Stimulated activated CD4-positive, alpha-beta T cell treated with anti-CD3 and anti-CD28 coated beads, Interleukin-15, amount 100 ng/mL, for 1 hour (primary cell): ENCODE results near the gene PSME2.

ENCODE experiments used
- DNase-seq, 2 donors: peaks; one replicate each; pipeline ENCODE4 v3.0.0-alpha.2; 2020; ENCODE audit warnings: low read depth in 1 of 2, low spot score in 1 of 2

The PSME2 gene

DNA sequence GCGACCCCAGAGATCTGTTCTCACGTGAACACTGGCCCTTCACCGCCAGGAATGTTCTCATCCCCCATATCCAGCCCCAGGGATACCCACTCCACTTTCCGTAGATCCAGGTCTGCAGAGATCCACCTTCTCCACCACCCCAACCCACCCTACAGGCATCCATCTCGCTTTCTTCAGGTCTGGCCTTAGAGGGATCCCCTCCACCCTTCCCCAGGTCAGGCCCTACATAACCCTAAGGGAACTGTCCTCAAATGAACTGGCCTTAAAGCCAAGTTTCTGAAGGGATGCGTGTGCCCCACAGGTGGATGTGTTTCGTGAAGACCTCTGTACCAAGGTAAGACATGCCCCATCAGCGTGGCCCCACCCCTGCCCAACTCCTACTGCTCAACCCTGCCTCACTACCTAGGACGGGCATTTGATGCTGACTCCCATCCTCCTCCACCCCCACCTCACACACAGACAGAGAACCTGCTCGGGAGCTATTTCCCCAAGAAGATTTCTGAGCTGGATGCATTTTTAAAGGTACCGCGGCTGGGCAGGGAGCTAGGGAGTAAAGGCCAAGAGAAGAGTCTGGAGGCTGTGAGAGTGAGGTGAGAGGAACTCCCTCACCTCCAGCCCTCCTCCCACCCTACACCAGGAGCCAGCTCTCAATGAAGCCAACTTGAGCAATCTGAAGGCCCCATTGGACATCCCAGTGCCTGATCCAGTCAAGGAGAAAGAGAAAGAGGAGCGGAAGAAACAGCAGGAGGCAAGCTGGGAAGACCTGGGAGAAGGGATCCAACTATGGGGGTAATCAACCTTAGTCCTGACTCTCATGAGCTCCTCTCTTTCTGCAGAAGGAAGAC lies 9.5 kb downstream of the PSME2 start:
- DNase-seq = no peak

DNA sequence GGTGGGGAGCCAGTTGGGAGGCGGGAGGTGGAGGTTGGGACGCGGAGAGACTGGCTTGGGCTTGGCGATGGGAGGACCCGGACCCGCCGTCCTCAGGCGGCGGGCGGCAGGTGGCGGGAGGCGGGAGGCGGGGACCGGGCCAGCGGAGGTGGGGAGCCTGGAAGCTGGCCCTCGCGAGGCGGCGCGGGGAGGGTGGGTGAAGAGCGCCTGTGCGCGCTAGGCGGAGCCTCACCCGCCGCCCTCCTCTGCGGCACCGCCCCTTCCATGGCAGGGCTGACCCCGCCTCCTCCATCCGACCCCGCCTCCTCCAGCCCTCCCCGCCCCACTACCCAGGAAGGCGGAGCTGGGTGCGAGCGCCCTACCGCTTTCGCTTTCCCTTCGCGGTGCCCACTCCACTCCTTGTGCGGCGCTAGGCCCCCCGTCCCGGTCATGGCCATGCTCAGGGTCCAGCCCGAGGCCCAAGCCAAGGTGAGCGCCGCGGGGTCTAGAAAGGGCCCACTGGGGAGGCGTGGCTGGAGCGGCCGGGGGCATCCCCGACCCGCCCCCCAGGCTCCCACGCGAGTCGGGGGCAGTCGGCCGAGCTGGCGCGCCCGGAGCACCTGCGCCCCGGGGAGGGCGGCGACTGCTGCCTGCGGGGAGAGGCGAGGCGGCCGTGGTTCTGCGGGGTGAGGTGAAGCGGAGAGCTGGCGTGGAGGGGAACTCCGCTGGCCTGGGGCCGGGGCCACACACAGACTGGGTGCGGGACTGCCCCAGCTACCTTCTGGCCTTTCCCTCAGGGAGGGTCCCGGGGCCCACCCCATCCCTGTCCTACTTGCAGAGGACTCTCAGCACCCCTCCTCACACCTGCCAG lies 10.4 kb downstream of the PSME2 start, which contains the start of gene PSME1:
Gene PSME1 (plus strand): TSS at position 361 of the 850 bp plus-strand sequence. CDS start 69 bp downstream, at position 430.
- DNase-seq = peak; percentile 90 to 93

DNA sequence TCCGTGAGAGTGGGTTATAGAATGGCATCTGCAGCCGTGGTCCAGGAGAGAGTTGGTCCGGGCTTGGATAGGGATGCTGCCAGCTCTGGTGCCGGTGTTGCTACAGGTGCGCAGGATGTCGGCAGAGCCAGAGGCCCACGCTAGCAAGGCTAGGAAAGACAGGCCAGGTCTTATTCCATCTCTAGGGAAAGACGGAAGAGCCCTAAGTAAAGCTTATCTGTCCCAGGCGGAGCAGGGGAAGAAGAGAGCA lies 10.9 kb downstream of the PSME2 start:
- no peak for DNase-seq

DNA sequence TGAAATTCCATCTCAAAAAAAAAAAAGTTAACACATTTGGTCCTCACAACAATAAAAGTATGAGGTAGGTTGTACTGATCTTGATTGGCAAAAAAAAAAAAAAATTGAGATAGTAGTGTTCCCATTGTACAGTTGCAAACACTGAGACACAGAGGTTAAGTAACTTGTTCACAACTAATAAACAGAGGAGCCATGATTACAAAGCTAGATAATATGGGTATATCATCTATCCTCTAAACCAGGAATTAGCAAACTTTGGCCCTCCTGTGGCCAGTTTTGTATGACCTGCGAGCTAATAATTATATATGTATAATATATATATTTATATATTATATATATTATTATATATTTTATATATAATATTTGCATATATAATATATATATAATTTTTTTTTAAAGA lies 12.7 kb downstream of the PSME2 start:
- DNase-seq = no peak

DNA sequence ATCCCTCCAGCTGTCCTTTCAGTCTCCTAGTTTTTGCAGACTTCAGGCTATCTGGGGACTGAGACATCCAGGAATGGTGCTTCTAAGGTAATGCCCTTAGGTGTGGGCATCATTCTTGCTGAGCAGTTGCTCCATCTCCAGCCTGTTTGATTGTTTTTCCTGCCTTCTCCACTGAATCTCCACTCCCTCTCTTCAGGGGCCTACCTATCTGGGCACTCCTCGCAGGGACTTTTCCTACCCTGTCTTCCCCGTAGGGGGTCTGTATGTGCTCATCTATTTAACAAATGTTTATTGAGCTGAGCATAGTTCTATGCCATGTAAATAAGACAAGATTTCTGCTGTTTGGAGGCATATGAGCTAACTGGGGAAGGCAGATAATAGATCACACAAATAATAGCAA lies 13.4 kb downstream of the PSME2 start:
- no peak for DNase-seq

DNA sequence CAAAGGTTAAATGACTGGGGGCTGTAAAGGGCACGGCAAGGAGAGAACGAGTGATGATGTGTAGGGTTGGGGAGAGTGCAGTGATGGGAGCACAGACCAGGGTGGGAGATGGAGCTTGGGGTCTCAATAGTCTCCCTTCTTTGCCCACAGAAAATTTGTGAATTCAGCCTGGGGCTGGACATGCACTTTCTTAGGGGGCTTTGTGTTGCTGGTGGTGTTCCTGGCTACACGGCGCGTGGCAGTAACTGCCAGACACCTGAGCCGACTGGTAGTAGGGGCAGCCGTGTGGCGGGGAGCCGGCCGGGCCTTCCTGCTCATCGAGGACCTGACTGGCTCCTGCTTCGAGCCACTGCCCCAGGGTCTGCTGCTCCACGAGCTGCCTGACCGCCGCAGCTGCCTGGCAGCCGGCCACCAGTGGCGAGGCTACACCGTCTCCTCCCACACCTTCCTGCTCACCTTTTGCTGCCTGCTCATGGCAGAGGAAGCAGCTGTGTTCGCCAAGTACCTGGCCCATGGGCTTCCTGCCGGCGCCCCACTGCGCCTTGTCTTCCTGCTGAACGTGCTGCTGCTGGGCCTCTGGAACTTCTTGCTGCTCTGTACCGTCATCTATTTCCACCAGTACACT lies 14.2 kb downstream of the PSME2 start:
- no peak for DNase-seq

DNA sequence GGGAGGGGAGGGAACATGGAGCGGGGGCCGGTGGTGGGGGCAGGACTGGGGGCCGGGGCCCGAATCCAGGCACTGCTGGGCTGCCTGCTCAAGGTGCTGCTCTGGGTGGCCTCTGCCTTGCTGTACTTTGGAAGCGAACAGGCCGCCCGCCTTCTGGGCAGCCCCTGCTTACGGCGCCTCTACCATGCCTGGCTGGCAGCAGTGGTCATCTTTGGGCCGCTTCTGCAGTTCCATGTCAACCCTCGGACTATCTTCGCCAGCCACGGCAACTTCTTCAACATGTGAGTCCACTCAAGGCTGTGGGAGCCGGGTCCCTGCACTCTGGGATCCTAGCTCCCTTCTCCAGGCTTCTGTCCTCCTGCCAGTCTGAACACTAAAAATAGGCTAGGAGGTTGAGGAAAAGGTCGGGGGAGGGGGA lies 14.9 kb downstream of the PSME2 start:
- DNase-seq = no peak

DNA sequence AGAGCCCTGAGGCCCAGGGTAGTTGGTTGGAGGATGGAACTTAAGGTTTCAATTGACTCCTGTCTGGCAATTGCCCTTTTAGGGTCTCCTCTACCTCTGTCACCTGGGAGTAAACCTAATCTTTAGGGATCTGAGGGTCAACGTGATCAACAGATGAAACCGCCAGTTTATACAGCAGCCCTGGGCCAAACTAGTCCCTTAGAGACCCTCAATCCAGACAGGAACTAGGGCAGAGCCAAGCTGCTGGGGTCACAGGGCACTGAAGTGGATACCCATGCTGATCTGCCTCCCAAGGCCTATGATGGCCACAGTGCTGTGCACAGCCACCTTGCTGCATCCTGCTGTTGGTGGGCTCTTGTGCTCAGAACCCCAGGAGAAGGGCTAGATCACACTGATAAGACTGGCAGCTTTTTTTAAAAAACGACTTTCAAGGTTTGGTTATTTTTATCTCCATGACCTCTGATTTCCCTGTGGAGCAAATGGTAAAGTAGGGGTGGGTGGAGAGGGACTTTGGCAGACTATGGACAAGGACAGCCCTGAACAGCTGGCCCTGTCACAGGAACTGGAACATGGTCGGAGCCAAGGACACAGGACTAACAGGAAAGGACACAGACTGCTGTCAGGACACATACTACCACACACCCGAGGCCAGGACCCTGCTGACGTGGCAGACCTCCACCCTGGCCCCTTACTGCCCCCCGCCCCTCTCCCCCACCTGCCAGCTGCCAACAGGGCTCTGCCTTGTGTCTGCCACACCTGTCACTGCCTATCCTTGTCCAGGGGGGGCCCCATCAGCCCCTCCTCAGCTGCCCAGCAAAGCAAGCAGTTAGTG lies 15.5 kb downstream of the PSME2 start:
- no peak for DNase-seq

DNA sequence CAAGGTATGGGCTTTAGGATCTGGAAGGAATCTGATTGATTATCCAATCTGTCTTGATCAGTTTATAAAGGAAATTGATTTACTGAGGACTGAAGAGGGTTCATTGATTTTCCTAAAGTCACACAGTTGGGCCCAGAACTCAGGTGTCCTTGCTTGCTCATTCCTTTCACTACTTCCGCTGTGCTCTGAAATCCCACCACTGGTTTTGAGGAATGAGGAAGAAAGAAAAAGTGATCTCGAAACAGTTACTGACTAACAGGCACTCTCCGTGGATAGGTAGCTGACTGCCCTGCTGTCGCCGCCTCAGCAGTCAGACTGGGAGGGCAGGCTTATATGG lies 16.1 kb downstream of the PSME2 start, which contains the start of gene FITM1:
Gene FITM1 (plus strand): TSS at position 280 of the 337 bp plus-strand sequence. CDS start 905 bp downstream, outside the sequence.
- DNase-seq = no peak

DNA sequence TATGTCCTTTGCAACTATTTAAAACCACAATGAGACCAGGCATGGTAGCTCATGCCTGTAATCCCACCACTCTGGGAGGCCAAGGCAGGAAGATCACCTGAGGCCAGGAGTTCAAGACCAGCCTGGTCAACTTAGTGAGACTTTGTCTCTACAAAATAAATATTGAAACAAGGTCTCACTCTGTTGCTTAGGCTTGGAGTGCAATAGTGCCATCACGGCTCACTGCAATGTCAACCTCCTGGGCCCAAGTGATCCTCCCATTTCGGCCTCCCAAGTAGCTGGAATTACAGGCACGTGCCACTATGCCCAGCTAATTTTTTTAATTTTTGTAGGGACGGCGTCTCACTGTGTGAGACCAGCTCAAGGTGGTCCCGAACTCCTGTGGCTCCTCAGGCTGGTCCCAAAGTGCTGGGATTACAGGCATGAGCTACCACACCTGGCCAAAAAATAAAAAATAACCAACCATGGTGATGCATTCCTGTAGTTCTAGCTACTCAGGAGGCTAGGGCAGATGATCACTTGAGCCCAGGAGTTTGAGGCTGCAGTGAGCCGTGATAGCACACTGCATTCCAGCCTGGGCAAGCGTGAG lies 16.9 kb downstream of the PSME2 start:
- DNase-seq = no peak

DNA sequence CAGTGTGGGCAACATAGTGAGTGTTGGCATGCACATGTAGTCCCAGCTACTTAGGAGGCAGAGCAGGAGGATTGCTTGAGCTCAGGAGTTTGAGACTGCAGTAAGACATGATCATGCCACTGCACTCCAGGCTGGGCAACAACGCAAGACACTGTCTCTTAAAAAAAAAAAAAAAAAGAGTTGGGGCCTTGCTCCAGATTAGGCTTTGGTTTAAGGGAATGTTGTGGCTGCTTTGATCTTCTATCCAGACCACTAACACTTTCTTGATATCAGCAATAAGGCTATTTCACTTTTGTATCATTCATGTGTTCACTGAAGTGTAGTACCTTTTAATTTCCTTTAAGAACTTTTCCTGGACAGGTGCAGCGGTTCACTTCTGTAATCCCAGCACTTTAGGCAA lies 18.7 kb downstream of the PSME2 start:
- no peak for DNase-seq

DNA sequence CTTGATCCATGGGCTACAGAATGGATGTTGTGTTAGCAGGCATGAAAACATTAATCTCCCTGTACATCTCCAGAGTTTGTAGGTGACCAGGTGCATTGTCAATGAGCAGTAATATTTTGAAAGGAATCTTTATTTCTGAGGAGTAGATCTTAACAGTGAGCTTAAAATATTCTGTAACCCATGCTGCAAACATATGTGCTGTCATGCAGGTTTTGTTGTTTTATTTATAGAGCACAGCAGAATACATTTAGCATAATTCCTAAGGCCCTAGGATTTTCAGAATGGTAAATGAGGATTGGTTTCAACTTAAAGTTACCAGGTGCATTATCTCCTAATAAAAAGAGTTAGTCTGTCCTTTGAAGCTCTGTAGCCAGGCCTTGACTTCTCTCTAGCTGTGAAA lies 19.5 kb downstream of the PSME2 start:
- DNase-seq = no peak

DNA sequence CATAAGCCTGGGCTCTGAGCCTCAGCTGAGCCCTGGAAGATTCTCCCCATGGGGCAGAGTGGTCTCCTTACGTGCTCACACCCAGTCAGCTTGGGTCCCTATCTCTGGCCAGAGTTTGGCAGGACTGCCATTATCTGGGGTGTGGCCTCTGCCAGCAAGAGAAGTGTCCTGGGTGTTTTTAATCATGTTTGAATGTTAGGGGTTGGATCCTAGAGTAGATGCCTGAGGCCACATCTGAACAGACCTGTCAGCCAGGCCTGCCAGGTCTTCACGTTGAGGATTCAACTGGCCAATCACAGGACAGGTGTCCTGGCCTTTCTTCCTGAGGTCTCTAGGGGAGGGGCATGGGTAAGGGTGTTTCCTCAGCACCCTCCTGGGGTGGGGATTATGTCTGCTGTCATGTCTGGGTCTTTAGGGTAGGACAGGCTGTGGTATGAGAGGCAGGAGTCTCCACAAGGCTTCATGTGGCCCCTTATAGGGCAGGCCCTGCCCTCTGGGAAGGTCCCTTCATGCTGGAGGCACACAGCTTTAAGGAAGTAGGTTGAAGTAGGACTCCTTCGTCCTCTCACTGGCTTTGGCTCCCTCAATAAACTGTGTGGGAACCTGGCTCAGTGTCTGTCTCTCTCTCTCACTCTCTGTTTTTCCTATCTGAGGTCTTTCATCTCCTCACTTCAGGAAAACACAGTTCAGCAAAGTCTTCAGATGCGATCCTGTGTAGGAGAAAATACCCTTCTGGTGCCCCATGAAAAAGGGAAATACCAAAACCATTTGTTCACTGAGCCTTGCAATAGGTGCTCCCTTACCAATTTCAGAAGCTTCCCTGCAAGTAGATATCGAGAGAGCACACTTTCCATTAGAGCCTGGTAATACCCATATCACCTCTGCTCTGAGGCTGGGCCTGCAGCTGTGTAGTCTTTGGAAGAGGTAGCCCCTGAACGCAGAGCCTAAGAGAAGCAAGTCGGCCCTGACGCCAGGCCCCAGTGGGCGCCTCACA lies 22.7 kb downstream of the PSME2 start:
- no peak for DNase-seq

DNA sequence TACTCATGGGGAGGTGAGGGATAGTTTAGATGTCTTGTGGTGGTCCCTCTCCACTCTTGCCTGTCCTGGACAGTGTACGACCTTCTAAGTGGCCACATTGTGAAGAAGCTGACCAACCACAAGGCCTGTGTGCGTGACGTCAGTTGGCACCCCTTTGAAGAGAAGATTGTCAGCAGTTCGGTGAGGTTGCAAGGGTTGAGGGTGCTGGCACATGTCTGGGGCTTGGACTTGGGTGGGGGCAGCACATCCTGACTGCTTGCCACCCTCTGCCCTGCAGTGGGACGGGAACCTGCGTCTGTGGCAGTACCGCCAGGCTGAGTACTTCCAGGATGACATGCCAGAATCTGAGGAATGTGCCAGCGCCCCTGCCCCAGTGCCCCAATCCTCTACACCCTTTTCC lies 23.5 kb downstream of the PSME2 start:
- no peak for DNase-seq

DNA sequence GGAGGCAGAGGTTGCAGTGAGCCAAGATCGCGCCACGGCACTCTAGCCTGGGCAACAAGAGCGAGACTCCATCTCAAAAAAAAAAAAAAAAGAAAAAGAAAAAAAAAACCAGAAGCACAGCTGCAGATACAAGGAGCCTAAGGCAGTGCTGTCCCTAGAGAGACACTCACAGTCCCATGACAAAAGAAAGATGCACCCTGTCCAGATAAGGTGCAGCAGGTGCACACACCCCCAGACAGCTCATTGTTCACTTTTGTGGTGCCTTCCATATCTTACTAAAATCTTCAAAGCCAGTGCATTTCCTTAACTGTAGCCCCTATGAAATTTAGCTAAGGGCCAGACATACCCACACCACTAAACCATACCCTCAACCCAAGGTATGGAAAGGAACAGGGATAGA lies 24.0 kb downstream of the PSME2 start:
- DNase-seq = no peak

DNA sequence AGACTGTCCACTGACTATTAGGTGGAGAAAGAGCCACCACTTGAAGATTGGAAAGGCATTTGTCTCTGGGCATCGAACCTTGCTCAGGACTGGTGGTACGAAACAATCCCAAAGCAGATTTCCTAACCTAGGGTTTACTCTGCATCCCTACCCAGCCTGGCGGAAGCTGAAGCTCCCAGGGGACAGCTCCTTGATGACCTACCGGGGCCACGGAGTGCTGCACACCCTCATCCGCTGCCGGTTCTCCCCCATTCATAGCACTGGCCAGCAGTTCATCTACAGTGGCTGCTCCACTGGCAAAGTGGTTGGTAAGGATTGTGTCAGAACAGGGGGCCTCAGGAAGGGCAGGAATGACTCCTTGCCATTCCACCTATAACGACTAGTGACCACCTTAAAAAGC lies 25.2 kb downstream of the PSME2 start:
- DNase-seq = no peak

DNA sequence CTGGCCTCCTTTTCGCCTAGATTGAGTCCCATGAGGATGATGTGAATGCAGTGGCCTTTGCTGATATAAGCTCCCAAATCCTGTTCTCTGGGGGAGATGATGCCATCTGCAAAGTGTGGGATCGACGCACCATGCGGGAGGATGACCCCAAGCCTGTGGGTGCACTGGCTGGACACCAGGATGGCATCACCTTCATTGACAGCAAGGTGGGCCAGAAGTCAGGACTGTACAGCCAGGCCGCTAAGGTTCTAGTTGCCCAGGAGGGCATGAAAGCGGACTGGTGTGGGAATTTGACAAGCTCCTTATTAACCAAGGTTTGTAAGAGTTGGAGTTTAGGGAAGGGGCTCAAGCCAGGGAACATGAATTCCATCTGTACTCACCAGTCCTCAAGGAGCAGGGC lies 26.7 kb downstream of the PSME2 start:
- DNase-seq = no peak

DNA sequence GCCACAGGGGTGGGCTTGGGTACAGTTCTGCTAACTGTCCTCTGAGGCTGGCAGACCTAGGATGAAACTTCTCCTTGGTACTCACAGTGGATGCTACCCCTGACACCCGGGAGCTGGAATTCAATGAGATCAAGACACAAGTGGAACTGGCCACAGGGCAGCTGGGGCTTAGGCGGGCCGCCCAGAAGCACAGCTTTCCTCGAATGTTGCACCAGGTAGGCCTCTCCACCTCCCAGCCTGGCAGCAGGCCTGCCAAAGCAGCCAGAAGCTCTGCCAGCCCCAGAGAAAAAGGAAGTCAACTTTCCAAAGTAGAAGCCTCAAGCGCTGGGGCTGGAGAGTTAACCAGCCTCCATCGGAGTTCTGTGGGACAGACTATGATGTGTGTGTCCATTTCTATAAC lies 29.2 kb downstream of the PSME2 start:
- DNase-seq = no peak

DNA sequence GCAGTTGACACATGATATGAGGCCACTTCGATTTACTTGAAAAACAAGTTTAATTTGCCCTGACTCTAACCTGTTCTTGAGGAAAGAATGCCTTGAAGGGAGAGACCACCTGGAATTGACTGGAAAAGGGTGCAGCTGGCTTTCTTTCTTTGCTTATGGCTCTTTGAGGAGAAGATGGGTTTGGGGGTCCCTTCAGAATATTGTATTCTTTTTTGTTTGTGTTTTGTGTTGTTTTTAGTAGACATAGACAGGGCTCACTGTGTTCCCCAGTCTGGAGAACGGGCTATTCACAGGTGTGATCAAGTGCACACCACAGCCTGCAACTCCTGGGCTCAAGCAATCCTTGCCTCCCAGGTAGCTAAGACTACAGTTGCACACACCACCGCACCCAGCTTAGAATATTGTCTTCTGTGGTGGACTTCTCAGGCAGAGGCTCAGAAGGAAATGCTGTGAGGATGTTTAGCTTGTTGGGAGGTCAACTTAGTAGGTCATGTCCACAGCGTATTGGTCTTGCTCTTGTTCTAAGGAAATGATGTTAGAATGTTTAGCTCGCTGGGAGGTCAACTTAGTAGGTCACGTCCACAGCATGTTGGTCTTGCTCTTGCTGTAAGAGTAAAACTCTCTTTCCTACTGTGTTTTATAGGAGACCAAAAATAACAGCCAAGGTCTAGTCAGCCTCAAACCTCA lies 30.1 kb downstream of the PSME2 start:
- no peak for DNase-seq
